AG09309 (cell line): ENCODE results near the gene RALGAPA1.

Experiments used
- DNase-seq: peaks from one replicate; pipeline ENCODE4 v3.0.0-alpha.2; 2010; ENCODE audit warnings: low read depth
- H3K4me3 ChIP-seq: 2 replicates; pipeline ENCODE4 v1.5.1; 2011; ENCODE audit warnings: mild to moderate bottlenecking, low read depth, low read length, moderate library complexity; ENCODE audit not compliant: control insufficient read depth
- CTCF ChIP-seq: IDR thresholded peaks from 2 replicates; pipeline ENCODE4 v1.5.1; 2011; ENCODE audit warnings: mild to moderate bottlenecking, low read depth, low read length, inconsistent platforms; ENCODE audit not compliant: insufficient read depth, control insufficient read depth; ENCODE audit errors: missing control alignments

The RALGAPA1 gene

GRCh38 chr14:35821564-35822411 is 12.7 kb upstream of the RALGAPA1 start:
- TF ChIP-seq CTCF: peak; percentile 89
- H3K4me3 ChIP-seq: no peak overlapping the region
- no peak for DNase-seq

GRCh38 chr14:35819591-35820540 is 10.8 kb upstream of the RALGAPA1 start:
- no peak for DNase-seq
- H3K4me3 ChIP-seq: no peak overlapping the region
- no peak for TF ChIP-seq CTCF

GRCh38 chr14:35818346-35819115 is 9.4 kb upstream of the RALGAPA1 start:
- no peak for DNase-seq
- no peak overlapping the region for H3K4me3 ChIP-seq
- peak; percentile 57 for TF ChIP-seq CTCF

GRCh38 chr14:35814371-35815005 is 5.4 kb upstream of the RALGAPA1 start:
- peak; percentile 79 for TF ChIP-seq CTCF
- H3K4me3 ChIP-seq: no peak overlapping the region
- no peak for DNase-seq

- no peak for DNase-seq
- TF ChIP-seq CTCF: no peak
- no peak overlapping the region for H3K4me3 ChIP-seq
Observed at GRCh38 chr14:35810963-35811362, 1.9 kb upstream of the RALGAPA1 start.

- DNase-seq: no peak
- no peak for TF ChIP-seq CTCF
- no peak overlapping the region for H3K4me3 ChIP-seq
Observed at GRCh38 chr14:35809597-35809996, 502 bp upstream of the RALGAPA1 start.
